A549 (cell line): ENCODE results near the gene GRID2.

Experiments
- HOXA7 ChIP-seq: fragments of 250-450 bp; sonication (Bioruptor Pico); IDR thresholded peaks from 2 replicates; pipeline ENCODE4 v1.5.0; 2020; ENCODE audit warnings: mild to moderate bottlenecking, moderate library complexity
- KDM1A ChIP-seq: fragments of 200-600 bp; sonication (generic); IDR thresholded peaks from 2 replicates; pipeline ENCODE4 v1.6.1; 2016; ENCODE audit warnings: low read depth, mild to moderate bottlenecking
- KDM5A ChIP-seq: fragments of 200-600 bp; sonication (generic); IDR thresholded peaks from 2 replicates; pipeline ENCODE4 v1.6.1; 2016; ENCODE audit warnings: antibody characterized with exemption, mild to moderate bottlenecking
- MYC ChIP-seq: IDR thresholded peaks from 2 replicates; pipeline ENCODE4 v1.6.1; 2012; ENCODE audit warnings: mild to moderate bottlenecking, inconsistent platforms, low read length, improper control_type of control experiment, borderline replicate concordance
- NFE2L2 ChIP-seq: fragments of 150-350 bp; conservative IDR thresholded peaks from 2 replicates; pipeline ENCODE4 v1.6.1; 2014; ENCODE audit warnings: low read length
- POLR2A ChIP-seq: IDR thresholded peaks from 2 replicates; pipeline ENCODE4 v1.6.1; 2012; ENCODE audit warnings: mild to moderate bottlenecking, low read length
- RNF2 ChIP-seq: fragments of 200-600 bp; sonication (generic); IDR thresholded peaks from 2 replicates; pipeline ENCODE4 v1.6.1; 2016; ENCODE audit warnings: low read depth, mild to moderate bottlenecking, antibody characterized with exemption, moderate library complexity, borderline replicate concordance
- TF ChIP-seq, protein P1 (sequence below): fragments of >200 bp; sonication (Bioruptor Twin); formaldehyde crosslinking; IDR thresholded peaks from 3 replicates; pipeline ENCODE4 v1.5.1; 2016

DNA sequence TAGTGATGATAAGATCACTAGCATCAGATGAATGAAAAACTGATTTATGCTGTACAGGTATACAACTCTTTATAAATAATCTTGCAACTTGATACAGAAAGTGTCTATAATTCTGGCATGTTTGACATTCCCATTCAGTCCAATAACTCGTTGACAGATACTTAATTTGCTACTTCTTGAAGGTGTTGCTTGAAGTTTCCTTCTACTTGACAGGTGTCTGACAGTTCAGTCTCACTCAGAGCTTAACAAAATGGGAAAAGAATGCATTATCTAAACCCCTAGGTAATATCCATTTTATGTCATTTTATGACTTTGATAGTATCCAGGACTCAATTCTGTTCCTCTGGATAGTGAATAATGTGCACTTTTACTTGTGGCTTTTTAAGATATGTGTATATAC lies 508.9 kb downstream of the GRID2 start:
- no peak for TF ChIP-seq NFE2L2
- TF ChIP-seq KDM1A, result no peak
- TF ChIP-seq, protein P1, sequence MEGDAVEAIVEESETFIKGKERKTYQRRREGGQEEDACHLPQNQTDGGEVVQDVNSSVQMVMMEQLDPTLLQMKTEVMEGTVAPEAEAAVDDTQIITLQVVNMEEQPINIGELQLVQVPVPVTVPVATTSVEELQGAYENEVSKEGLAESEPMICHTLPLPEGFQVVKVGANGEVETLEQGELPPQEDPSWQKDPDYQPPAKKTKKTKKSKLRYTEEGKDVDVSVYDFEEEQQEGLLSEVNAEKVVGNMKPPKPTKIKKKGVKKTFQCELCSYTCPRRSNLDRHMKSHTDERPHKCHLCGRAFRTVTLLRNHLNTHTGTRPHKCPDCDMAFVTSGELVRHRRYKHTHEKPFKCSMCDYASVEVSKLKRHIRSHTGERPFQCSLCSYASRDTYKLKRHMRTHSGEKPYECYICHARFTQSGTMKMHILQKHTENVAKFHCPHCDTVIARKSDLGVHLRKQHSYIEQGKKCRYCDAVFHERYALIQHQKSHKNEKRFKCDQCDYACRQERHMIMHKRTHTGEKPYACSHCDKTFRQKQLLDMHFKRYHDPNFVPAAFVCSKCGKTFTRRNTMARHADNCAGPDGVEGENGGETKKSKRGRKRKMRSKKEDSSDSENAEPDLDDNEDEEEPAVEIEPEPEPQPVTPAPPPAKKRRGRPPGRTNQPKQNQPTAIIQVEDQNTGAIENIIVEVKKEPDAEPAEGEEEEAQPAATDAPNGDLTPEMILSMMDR, result no peak
- no peak for TF ChIP-seq RNF2
- TF ChIP-seq POLR2A, result no peak
- no peak for TF ChIP-seq KDM5A
- no peak for TF ChIP-seq MYC
- TF ChIP-seq HOXA7 (CRISPR knock-in tag), result no peak
